Endometrial microvascular endothelial cells (primary cell): ENCODE data around the gene KRTAP10-5. TPM values are rescaled to one million over a fixed set of nuclear protein-coding genes. Genes with fewer than 3 reads are reported as not detected.

Experiments used
- in situ Hi-C: cut with HindIII; loops from 2 replicates; pipeline ENCODE4 v1.10.0; 2017; ENCODE audit warnings: low sequenced_read_pairs, low pct_unique_long_range_greater_than_20kb; ENCODE audit errors: inconsistent ontology term
- total RNA-seq: library from RNA; depleted of rRNA; stranded (reverse); fragments of >200 nt; gene quantifications from one replicate; pipeline ENCODE4 v1.2.3, GENCODE V29; 2015; ENCODE audit errors: inconsistent ontology term

The KRTAP10-5 gene
- total RNA-seq, 1 donor from 2014 or later, result not detected

DNA sequence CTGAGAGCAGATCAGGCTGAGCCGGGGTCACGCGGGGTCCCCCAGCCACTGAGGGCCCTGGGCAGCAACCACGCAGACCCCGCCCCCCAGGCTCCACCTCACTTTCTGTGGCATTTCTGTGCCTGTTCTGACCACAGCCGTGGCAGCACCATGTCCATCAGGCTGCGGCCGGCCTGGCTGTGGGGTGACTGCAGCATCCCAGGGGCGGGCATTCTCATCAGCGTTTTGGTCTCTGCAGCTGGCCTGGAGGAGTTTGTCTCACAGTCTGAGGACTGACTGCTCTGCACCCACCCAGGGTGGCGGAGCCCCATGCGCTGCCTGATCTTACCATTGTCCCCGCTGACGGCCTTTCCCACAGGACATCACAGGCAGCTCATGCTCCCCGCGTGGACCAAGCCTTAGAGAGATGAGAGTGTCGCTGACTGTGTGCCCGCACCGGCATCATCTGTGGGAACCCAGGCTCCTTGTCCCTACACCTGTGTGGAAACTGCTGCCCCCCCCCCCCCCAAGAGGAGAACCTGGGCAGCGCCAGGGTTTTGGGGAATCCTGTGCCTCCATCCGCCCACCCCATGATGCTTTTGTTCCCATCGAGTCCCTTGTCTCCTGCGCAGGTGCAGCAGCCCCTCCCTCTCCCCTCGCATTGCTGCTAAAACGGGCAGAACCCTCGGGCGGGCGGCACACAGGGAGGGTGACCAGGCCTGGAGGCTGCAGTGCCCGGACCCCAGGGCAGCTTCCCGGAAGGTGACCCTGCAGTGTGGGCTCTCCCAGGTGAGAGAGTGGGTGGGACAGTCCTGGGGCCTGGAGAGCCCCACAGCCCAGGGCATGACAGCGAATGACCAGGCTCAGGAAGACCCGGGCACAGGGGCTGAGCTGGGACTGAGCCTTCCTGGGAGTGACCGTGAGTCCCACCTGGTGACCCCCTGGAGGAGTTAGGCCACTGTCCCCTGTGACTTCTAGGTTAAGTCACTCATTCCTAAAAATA is 42.2 kb downstream of the KRTAP10-5 start:
- in situ Hi-C loops, result no loop called here

DNA sequence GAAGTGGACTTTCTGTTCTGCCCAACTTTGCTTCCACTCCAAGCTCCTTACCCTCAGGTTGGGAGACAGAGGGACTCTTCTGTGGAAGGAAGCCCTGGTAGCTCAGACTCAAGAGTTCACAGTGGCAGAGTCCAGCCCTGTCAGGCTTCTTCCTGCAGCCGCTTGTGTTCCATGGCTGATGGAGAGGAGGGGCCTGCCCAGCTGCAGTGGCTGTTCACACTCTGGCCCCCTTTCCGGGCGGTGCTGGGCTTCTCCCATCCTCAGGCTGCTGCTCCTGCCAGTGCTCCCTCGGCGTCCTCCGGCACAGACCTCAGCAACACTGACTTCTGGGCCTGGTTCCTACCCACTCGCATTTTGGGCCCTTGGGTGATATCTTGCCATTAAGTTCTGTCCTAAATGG is 44.4 kb downstream of the KRTAP10-5 start:
- in situ Hi-C loops, result no loop called here

DNA sequence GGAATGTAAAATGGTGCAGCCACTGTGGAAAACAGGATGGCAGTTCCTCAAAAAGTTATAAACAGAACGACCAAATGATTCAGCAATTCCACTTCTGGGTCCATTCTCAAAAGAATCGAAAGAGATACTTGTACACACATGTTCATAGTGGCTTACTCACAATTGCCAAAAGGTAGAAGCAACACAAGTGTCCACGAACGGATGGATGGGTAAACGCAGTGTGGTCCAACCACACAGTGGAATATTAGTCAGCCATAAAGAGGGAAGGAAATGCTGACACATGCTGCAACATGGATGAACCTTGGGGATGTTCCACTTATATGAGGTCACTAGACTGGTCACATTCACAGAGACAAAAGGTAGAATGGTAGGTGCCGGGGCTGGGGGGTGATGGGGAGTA is 45.7 kb downstream of the KRTAP10-5 start:
- in situ Hi-C loops, result no loop called here

- in situ Hi-C loops, result no loop called here
Observed at GRCh38 chr21:44533891-44534627, 46.3 kb downstream of the KRTAP10-5 start.

- in situ Hi-C loops, result no loop called here
Observed at GRCh38 chr21:44533121-44533890, 47.1 kb downstream of the KRTAP10-5 start.

DNA sequence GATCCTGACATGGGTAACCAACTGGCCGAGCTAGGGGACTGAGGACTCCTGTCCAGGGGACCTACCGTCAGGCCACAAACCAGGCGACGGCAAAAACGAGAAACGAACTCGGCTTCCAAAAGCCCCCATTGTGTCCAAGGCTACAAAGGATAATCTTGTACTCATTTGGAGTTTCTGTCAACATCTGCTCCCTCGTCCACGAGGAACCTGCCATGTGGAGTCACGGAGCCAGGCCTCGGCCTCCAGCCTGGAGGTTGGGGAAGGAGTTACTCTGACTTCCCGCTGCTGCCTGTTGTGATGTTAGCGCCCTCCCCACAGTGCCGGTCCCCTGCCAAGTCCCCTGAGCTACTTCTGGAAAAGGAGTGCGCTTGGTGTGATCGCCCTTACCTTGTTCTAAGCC is 47.7 kb downstream of the KRTAP10-5 start:
- in situ Hi-C loops, result no loop called here

- in situ Hi-C loops, result no loop called here
Observed at GRCh38 chr21:44531606-44532564, 48.5 kb downstream of the KRTAP10-5 start.

DNA sequence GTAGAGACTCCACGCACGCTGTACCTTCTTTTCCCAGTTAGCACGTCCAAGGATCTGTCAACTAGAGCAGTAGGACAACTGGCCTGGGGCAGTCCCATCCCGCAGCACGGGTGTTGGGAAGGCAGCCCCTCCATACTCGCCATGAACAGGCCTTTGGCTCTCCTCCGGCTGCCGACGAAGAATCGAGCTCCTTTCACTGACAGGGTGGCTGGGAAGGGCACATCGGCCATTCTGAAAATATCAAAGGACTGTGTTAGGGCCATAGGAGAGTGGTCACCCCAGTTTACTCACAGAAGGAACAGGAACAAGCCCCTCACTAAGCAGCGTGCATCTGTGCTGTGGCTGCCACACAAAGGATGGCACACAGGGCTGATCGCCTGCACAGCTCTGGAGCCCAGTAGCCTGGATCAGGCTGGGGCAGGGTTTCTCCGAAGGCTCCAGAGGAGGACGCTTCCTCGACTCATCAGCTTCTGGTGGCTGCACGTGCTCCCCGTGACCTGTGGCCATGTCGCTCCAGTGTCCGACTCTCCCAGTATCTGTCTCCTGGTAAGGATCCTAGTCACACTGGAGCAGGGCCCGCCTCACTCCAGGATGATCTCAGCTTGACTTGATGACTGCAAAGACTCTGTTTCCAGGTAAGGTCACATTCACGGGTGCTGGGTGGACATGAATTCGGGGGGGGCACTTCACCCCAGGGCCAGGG is 49.4 kb downstream of the KRTAP10-5 start:
- in situ Hi-C loops, result no loop called here

- in situ Hi-C loops, result no loop called here
Observed at GRCh38 chr21:44530221-44530902, 50.0 kb downstream of the KRTAP10-5 start.

GRCh38 chr21:44529503-44530125 is 50.8 kb downstream of the KRTAP10-5 start:
- in situ Hi-C loops, result no loop called here

Other genes with a start within 250 kb of the KRTAP10-5 start
- gene CFAP410, start 241.2 kb downstream of the KRTAP10-5 start, total RNA-seq, result 5.6 TPM
- 19.0 TPM for gene TRPM2, start 227.0 kb downstream of the KRTAP10-5 start, total RNA-seq
- 3.9 TPM for gene LRRC3, start 125.1 kb downstream of the KRTAP10-5 start, total RNA-seq
- gene KRTAP10-1, start 40.4 kb downstream of the KRTAP10-5 start, total RNA-seq, result not detected
- gene KRTAP10-2, start 29.1 kb downstream of the KRTAP10-5 start, total RNA-seq, result not detected
- gene KRTAP10-3, start 21.8 kb downstream of the KRTAP10-5 start, total RNA-seq, result not detected
- gene KRTAP10-4, start 6.9 kb downstream of the KRTAP10-5 start, total RNA-seq, result not detected
- gene KRTAP10-6, start 11.9 kb upstream of the KRTAP10-5 start, total RNA-seq, result not detected
- not detected for gene KRTAP10-7, start 20.0 kb upstream of the KRTAP10-5 start, total RNA-seq
- not detected for gene KRTAP10-8, start 31.5 kb upstream of the KRTAP10-5 start, total RNA-seq
- gene KRTAP10-9, start 46.5 kb upstream of the KRTAP10-5 start, total RNA-seq, result not detected
- gene KRTAP10-10, start 56.8 kb upstream of the KRTAP10-5 start, total RNA-seq, result not detected
- gene KRTAP10-11, start 65.8 kb upstream of the KRTAP10-5 start, total RNA-seq, result not detected
- gene KRTAP12-4, start 74.1 kb upstream of the KRTAP10-5 start, total RNA-seq, result not detected
- not detected for gene KRTAP12-3, start 77.3 kb upstream of the KRTAP10-5 start, total RNA-seq
- not detected for gene KRTAP12-2, start 86.3 kb upstream of the KRTAP10-5 start, total RNA-seq
- gene KRTAP12-1, start 101.6 kb upstream of the KRTAP10-5 start, total RNA-seq, result not detected
- not detected for gene KRTAP10-12, start 116.6 kb upstream of the KRTAP10-5 start, total RNA-seq
- not detected for gene TSPEAR, start 131.0 kb upstream of the KRTAP10-5 start, total RNA-seq
- 102 TPM for gene UBE2G2, start 221.2 kb upstream of the KRTAP10-5 start, total RNA-seq
- 82.4 TPM for gene SUMO3, start 237.5 kb upstream of the KRTAP10-5 start, total RNA-seq